ENCODE results near the gene SRRM3. TPM values are rescaled to one million over a fixed set of nuclear protein-coding genes. Genes with fewer than 3 reads are reported as not detected.

Gene SRRM3
- total and polyA plus RNA-seq, 9 of the 15 experiments (the other 6 are each of a cell fraction or from before 2014, with no cell fraction given) = 0.04 to 0.91 (median 0.46) TPM; not detected in 2

DNA sequence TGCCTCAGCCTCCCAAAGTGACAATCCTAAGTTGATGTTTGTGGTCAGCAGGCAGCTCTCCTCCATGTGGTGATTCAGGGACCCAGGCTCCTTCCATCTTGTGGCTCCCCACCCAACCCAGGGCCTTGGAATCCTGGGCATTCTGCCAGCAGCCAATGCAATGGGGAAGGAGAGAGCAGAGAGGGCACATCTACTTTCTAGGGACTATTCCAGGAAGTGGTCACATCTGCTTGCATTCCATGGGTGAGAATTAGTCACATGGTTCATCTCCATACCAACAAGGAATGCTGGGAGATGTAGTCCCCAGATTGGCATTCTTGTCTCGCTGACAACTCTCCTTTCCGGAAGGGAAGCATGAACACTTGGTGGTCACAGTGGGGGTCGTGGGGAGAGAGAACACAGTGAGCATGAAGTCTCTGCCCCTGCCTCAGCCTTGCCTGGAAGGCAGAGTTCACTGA, 9.9 kb upstream of the SRRM3 start (continued):
- no peak for TF ChIP-seq POLR3A (IDR thresholded peaks at IDR 0.05; ENCODE audit: borderline replicate concordance, extremely low read depth, insufficient read depth, insufficient read length)
- TF ChIP-seq HDAC2 (IDR thresholded peaks at IDR 0.05) = no peak
- TF ChIP-seq DIDO1 (tag; IDR thresholded peaks at IDR 0.05; ENCODE audit: low read depth) = no peak
- TF ChIP-seq KHSRP (IDR thresholded peaks at IDR 0.05) = no peak
- no peak for TF ChIP-seq ZMIZ1 (IDR thresholded peaks at IDR 0.05; ENCODE audit: low read depth in 2 of 2, low read length in 2 of 2)
- no peak for TF ChIP-seq NUFIP1 (IDR thresholded peaks at IDR 0.05; ENCODE audit: partially characterized antibody)
- TF ChIP-seq ESRRA (IDR thresholded peaks at IDR 0.05; ENCODE audit: borderline replicate concordance, low read depth) = no peak
- TF ChIP-seq YY1 (IDR thresholded peaks at IDR 0.05; ENCODE audit: borderline replicate concordance in 1 of 3, control insufficient read depth in 1 of 3, extremely low read depth in 1 of 3, insufficient read depth in 3 of 3, insufficient read length in 1 of 3, insufficient replicate concordance in 2 of 3, low read depth in 1 of 3, low read length in 2 of 3) = peak in 1 of 3 experiments; percentile 28
- TF ChIP-seq THRAP3 (IDR thresholded peaks at IDR 0.05; ENCODE audit: borderline replicate concordance) = no peak
- TF ChIP-seq, protein P1, sequence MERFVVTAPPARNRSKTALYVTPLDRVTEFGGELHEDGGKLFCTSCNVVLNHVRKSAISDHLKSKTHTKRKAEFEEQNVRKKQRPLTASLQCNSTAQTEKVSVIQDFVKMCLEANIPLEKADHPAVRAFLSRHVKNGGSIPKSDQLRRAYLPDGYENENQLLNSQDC (CRISPR knock-in tag; IDR thresholded peaks at IDR 0.05) = no peak
- peak; percentile 95 for TF ChIP-seq ZNF24 (IDR thresholded peaks at IDR 0.05)
- TF ChIP-seq, protein P2, sequence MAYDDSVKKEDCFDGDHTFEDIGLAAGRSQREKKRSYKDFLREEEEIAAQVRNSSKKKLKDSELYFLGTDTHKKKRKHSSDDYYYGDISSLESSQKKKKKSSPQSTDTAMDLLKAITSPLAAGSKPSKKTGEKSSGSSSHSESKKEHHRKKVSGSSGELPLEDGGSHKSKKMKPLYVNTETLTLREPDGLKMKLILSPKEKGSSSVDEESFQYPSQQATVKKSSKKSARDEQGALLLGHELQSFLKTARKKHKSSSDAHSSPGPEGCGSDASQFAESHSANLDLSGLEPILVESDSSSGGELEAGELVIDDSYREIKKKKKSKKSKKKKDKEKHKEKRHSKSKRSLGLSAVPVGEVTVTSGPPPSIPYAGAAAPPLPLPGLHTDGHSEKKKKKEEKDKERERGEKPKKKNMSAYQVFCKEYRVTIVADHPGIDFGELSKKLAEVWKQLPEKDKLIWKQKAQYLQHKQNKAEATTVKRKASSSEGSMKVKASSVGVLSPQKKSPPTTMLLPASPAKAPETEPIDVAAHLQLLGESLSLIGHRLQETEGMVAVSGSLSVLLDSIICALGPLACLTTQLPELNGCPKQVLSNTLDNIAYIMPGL (CRISPR knock-in tag; IDR thresholded peaks at IDR 0.05) = no peak
- TF ChIP-seq SMARCC2 (IDR thresholded peaks at IDR 0.05; ENCODE audit: low read depth) = no peak
- TF ChIP-seq NONO (IDR thresholded peaks at IDR 0.05; ENCODE audit: low read depth in 2 of 2, low read length in 1 of 2) = no peak
- TF ChIP-seq CCNT2 (IDR thresholded peaks at IDR 0.05; ENCODE audit: borderline replicate concordance, extremely low read depth, insufficient read length, low read depth, low read length) = no peak
- no peak for TF ChIP-seq RBBP5 (IDR thresholded peaks at IDR 0.05; ENCODE audit: borderline replicate concordance, insufficient read depth, low read length, poor library complexity, severe bottlenecking)
- TF ChIP-seq KAT7 (CRISPR knock-in tag; IDR thresholded peaks at IDR 0.05; ENCODE audit: borderline replicate concordance) = no peak
- TF ChIP-seq KLF10 (CRISPR knock-in tag; IDR thresholded peaks at IDR 0.05) = no peak
- TF ChIP-seq C11orf30 (IDR thresholded peaks at IDR 0.05; ENCODE audit: low read depth) = no peak
- peak in 1 of 2 experiments; percentile 97; a peak in 2 of 3 replicates for TF ChIP-seq CBX3 (IDR thresholded peaks at IDR 0.05; ENCODE audit: borderline replicate concordance in 1 of 2, low read length in 2 of 2)
- no peak for TF ChIP-seq FOXK1 (CRISPR knock-in tag; IDR thresholded peaks at IDR 0.05; ENCODE audit: borderline replicate concordance)

All from K562 (cell line).